ENCODE measurements around the gene KRTAP23-1.

DNA sequence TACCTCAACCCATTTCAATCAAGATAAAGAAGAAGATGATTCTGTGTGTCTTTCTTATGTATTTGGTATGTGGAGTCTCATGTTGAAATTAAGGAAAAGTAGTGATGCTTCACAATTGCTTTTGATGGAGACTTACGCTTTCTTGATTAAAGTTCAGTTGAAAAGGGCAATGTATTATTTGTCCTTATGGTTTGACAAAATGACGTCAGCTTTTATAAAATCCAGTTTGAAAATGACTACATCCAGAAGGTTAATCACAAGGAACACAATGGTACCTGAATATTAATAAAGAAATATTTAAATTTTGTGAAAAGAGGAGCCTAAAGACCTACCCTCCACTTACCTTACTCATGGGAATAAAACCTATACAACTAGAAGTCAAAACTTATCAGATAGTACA, 32.7 kb downstream of the KRTAP23-1 start:
- TF ChIP-seq, protein P1, sequence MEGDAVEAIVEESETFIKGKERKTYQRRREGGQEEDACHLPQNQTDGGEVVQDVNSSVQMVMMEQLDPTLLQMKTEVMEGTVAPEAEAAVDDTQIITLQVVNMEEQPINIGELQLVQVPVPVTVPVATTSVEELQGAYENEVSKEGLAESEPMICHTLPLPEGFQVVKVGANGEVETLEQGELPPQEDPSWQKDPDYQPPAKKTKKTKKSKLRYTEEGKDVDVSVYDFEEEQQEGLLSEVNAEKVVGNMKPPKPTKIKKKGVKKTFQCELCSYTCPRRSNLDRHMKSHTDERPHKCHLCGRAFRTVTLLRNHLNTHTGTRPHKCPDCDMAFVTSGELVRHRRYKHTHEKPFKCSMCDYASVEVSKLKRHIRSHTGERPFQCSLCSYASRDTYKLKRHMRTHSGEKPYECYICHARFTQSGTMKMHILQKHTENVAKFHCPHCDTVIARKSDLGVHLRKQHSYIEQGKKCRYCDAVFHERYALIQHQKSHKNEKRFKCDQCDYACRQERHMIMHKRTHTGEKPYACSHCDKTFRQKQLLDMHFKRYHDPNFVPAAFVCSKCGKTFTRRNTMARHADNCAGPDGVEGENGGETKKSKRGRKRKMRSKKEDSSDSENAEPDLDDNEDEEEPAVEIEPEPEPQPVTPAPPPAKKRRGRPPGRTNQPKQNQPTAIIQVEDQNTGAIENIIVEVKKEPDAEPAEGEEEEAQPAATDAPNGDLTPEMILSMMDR (IDR thresholded peaks at IDR 0.05) = no peak
- no peak for TF ChIP-seq POLR2A (IDR thresholded peaks at IDR 0.05)
